ENCODE measurements around the gene SAMM50.

- TF ChIP-seq CTCF (conservative IDR thresholded peaks at IDR 0.05; ENCODE audit: low read depth, low read length) (no peak), EZH2 (IDR thresholded peaks at IDR 0.05; ENCODE audit: borderline replicate concordance, low read depth, low read length, poor library complexity, severe bottlenecking) (no peak)
Measured at GRCh38 chr22:43955883-43956782, 891 bp downstream of the SAMM50 start.
